Measurements from ENCODE around the gene EIF4G3. TPM values are rescaled to one million over a fixed set of nuclear protein-coding genes. Genes with fewer than 3 reads are reported as not detected.

EIF4G3 gene
- total and polyA plus RNA-seq, 2 donors (not counting 1 experiment from before 2014, with no cell fraction given) = 33.6 to 76.0 TPM

DNA sequence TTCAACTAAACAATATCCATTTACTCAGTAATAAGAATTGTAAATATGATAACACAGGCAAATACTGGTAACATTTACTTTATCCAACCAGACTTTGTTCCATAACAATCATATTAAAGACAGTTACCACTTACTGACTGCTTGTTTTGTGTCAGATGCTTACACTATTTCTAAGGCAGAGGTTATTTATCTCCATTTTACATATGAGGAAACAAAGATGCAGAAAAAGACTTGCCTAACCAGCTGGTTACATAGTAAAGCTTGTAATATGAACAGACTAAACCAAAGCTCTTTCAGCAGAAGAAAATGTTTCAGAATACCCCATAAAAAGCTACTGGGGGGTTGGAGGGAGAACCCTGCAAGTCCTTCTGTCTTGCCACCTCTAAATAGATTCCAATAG lies 180.1 kb downstream of the EIF4G3 start:
- Histone ChIP-seq H3K27ac (ENCODE audit: low read length in 2 of 2) (no peak overlapping the region), H3K9me3 (ENCODE audit: control extremely low read depth in 1 of 3, control insufficient read depth in 2 of 3, insufficient read depth in 1 of 3, low read length in 2 of 3) (no peaks in the 10 kb centered on the region), H3K9ac (ENCODE audit: low read length) (no peak overlapping the region), H3K79me2 (ENCODE audit: control insufficient read depth, insufficient read depth, low read length) (peaks cover 5% of the 10 kb centered on the region), H3K36me3 (replicated peaks in 1 of 2; ENCODE audit: control extremely low read depth in 1 of 2, control insufficient read depth in 1 of 2, extremely low read depth in 1 of 2, insufficient read depth in 2 of 2, low read length in 1 of 2) (peaks cover 4 to 8% of the 10 kb centered on the region in 2 experiments), H2AFZ (ENCODE audit: insufficient read depth, low read depth, low read length, poor library complexity, severe bottlenecking) (no peak overlapping the region), H3K4me2 (replicated peaks; ENCODE audit: low read depth, low read length, poor library complexity, severe bottlenecking) (no peak overlapping the region), H4K20me1 (ENCODE audit: control insufficient read depth, insufficient read depth, low read length, poor library complexity, severe bottlenecking) (no peaks in the 10 kb centered on the region), H3K27me3 (replicated peaks in 1 of 4; ENCODE audit: control extremely low read depth in 1 of 4, control insufficient read depth in 3 of 4, insufficient read depth in 4 of 4, low read length in 3 of 4) (no peaks in the 10 kb centered on the region), H3K4me3 (ENCODE audit: control extremely low read depth in 1 of 5, extremely low read depth in 1 of 5, insufficient read depth in 1 of 5, low read depth in 2 of 5, low read length in 4 of 5) (no peak overlapping the region), H3K4me1 (ENCODE audit: control insufficient read depth in 2 of 2, insufficient read depth in 2 of 2, low read length in 2 of 2) (peaks cover 0 to 9% of the 10 kb centered on the region in 2 donors)
- H3K9me3 Mint-ChIP-seq (ENCODE audit: insufficient read depth) = no peaks in the 10 kb centered on the region
- no peak overlapping the region for H3K27ac Mint-ChIP-seq
- CTCF ChIA-PET = interaction anchor here (1.1 kb wide), 1 partner anchor 199 kb away, joined by 4 read pairs; no protein-coding TSS in a partner anchor
- no peak overlapping the region for H3K4me3 Mint-ChIP-seq
- no peaks in the 10 kb centered on the region for H3K27me3 Mint-ChIP-seq
- ATAC-seq (ENCODE audit: low read depth) (no peak), DNase-seq (no peak)
- H3K4me1 Mint-ChIP-seq = peaks cover 16% of the 10 kb centered on the region
- intact Hi-C loops (cut with micrococcal nuclease) = no loop called here
- no peak for TF ChIP-seq EZH2 (IDR thresholded peaks at IDR 0.05; ENCODE audit: borderline replicate concordance, insufficient read depth, low read depth, low read length, poor library complexity, severe bottlenecking)
- TF ChIP-seq, protein P1, sequence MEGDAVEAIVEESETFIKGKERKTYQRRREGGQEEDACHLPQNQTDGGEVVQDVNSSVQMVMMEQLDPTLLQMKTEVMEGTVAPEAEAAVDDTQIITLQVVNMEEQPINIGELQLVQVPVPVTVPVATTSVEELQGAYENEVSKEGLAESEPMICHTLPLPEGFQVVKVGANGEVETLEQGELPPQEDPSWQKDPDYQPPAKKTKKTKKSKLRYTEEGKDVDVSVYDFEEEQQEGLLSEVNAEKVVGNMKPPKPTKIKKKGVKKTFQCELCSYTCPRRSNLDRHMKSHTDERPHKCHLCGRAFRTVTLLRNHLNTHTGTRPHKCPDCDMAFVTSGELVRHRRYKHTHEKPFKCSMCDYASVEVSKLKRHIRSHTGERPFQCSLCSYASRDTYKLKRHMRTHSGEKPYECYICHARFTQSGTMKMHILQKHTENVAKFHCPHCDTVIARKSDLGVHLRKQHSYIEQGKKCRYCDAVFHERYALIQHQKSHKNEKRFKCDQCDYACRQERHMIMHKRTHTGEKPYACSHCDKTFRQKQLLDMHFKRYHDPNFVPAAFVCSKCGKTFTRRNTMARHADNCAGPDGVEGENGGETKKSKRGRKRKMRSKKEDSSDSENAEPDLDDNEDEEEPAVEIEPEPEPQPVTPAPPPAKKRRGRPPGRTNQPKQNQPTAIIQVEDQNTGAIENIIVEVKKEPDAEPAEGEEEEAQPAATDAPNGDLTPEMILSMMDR (IDR thresholded peaks at IDR 0.05) = no peak
- POLR2A ChIA-PET = no interaction called here

DNA sequence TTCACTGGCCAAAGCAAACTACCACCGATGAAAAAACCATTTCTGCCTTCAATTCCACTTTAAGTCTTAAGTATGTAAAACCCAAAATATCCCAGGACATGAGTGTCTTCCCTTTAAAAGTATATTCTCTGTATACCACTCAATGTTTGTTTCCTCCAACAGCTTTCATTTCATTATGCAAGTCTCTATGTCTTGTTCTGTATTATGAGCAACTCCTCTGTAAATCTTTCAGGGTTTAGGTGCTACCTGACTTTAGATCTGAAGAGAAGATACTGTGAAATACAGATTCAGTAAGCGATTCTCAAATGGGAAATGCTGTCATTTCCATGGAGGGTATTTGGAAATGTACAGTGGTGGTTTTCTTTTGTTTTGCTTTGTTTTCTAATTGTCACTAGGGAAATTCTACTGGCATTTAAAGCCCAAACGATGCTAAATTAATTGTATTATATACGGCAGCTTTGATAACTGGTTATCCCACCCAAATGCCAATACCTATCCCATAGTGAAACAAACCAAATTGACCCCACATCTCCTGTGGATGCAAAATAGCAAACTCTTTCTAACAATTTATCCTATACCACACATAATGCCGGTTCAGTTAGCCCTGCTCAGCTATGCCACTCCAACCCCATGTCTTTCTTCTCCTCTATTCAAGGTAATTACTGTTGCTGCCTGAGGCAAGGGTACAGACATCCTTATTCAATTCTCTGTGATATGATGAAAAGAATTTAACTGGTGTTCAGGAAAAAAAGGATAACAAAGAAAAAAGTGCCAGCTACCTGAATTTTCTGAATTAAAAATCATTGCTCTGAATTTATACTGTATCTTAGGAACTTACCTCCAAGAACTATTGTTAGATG lies 182.8 kb downstream of the EIF4G3 start:
- no peak for DNase-seq
- H2AFZ ChIP-seq (ENCODE audit: insufficient read depth, low read depth, low read length, poor library complexity, severe bottlenecking) = no peak overlapping the region
- no peak overlapping the region for H3K4me3 ChIP-seq (ENCODE audit: control extremely low read depth in 1 of 5, extremely low read depth in 1 of 5, insufficient read depth in 1 of 5, low read depth in 2 of 5, low read length in 4 of 5)
- no peaks in the 10 kb centered on the region for H3K27me3 Mint-ChIP-seq
- no peaks in the 10 kb centered on the region for H3K27me3 ChIP-seq (replicated peaks in 1 of 4; ENCODE audit: control extremely low read depth in 1 of 4, control insufficient read depth in 3 of 4, insufficient read depth in 4 of 4, low read length in 3 of 4)
- 100% methylated on average over 2 of the region's 5 CpGs for WGBS (ENCODE audit: insufficient coverage)
- peak overlapping the region; percentile 8 for H3K27ac Mint-ChIP-seq
- no peak overlapping the region for H3K4me2 ChIP-seq (replicated peaks; ENCODE audit: low read depth, low read length, poor library complexity, severe bottlenecking)
- ATAC-seq (ENCODE audit: low read depth) = no peak
- peaks cover 16% of the 10 kb centered on the region for H3K4me1 Mint-ChIP-seq
- H3K27ac ChIP-seq (ENCODE audit: low read length in 2 of 2) = no peak overlapping the region
- H3K9me3 Mint-ChIP-seq (ENCODE audit: insufficient read depth) = no peaks in the 10 kb centered on the region
- CTCF ChIA-PET = interaction anchor here (1.2 kb wide), 1 partner anchor 201 kb away, joined by 6 read pairs; no protein-coding TSS in a partner anchor
- peaks cover 0 to 9% of the 10 kb centered on the region in 2 donors for H3K4me1 ChIP-seq (ENCODE audit: control insufficient read depth in 2 of 2, insufficient read depth in 2 of 2, low read length in 2 of 2)
- H3K79me2 ChIP-seq (ENCODE audit: control insufficient read depth, insufficient read depth, low read length) = peaks cover 5% of the 10 kb centered on the region
- no peaks in the 10 kb centered on the region for H3K9me3 ChIP-seq (ENCODE audit: control extremely low read depth in 1 of 3, control insufficient read depth in 2 of 3, insufficient read depth in 1 of 3, low read length in 2 of 3)
- H3K9ac ChIP-seq (ENCODE audit: low read length) = no peak overlapping the region
- intact Hi-C loops (cut with micrococcal nuclease) = no loop called here
- no peak overlapping the region for H3K4me3 Mint-ChIP-seq
- POLR2A ChIA-PET = interaction anchor here (0.6 kb wide), 1 partner anchor 180 kb away, joined by 5 read pairs; no protein-coding TSS in a partner anchor
- TF ChIP-seq, protein P1 (IDR thresholded peaks at IDR 0.05) = no peak
- H3K36me3 ChIP-seq (replicated peaks in 1 of 2; ENCODE audit: control extremely low read depth in 1 of 2, control insufficient read depth in 1 of 2, extremely low read depth in 1 of 2, insufficient read depth in 2 of 2, low read length in 1 of 2) = peaks cover 0 to 2% of the 10 kb centered on the region in 2 experiments
- no peaks in the 10 kb centered on the region for H4K20me1 ChIP-seq (ENCODE audit: control insufficient read depth, insufficient read depth, low read length, poor library complexity, severe bottlenecking)
